GM21737 (cell line): ENCODE results near the gene CCDC97.
A peak's percentile ranks its signal among the peaks of the same experiment; 100 is the strongest.

ENCODE experiments used
- ATAC-seq: cut with Tn5 transposase; IDR thresholded peaks from one replicate; pipeline ENCODE4 v1.9.1; 2021; ENCODE audit warnings: mild to moderate bottlenecking, moderate library complexity; ENCODE audit not compliant: unreplicated experiment

The CCDC97 gene

DNA sequence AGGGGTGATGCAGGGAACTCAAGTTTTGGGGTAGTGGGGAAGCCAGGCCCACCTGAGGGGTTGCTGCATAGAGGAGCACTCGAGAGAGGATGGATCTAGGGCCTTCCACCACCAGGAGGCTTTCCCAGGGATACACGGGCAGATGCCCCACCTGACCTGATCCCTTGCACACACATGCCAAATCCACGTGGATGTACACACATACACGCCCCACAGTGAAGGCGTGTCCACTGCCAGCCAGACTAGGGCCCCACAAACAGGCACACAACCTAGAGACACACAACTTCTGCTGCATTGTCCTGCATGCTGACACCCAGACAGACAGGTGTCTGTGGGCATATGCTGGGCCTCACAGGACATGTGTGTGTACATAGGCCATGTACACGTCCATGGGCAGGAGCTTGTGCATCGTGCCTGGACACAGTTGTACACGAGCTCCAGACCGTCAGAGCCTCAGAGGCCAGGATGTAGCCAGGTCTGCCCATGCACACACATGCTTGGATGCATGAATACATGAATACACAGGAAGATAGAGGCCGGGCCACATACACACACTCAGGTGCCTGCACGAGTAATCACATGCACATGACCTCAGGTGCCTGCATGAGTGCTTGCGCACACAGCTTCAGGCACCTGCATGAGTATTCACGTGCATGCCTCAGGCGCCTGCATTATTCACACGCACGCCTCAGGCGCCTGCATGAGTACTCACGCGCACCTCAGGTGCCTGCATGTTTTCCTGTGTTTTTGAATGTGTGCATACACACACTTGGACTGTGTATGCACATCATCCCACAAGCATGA is 8.9 kb downstream of the CCDC97 start:
- ATAC-seq, result no peak

GRCh38 chr19:41319500-41320184 is 9.7 kb downstream of the CCDC97 start:
- no peak for ATAC-seq

DNA sequence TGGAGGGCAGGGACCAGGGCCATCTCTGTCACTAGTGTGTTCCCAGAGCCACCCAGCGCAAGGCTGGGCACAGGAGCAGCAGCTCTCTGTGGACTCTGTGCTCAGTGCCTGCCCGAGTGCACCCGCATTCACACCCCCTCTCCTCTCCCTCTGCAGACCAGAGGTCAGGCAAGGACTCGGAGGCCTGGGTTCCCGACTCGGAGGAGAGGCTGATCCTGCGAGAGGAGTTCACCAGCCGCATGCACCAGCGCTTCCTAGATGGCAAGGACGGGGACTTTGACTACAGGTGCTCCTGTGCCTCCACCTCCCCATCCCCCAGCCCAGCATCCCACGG is 10.2 kb downstream of the CCDC97 start:
- ATAC-seq, result no peak

DNA sequence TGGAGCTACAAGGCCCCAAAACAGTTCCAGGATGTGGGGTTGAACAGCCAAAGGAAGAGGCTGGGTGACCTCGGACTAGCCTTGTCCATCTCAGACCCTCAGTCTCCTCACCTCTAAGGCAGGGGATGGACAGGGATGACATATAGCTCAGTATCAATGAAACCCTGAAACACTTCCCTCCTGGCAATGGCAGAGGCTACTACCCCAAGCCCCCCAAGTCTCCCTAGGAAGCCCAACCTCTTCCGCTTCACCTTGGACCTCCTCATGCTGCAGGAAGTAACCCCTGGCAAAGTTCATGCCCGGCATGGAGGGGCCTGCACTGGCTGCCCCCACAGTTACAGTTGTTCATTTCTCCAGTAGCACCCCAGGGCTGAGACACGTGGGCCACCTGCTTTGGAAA is 10.6 kb downstream of the CCDC97 start:
- no peak for ATAC-seq

DNA sequence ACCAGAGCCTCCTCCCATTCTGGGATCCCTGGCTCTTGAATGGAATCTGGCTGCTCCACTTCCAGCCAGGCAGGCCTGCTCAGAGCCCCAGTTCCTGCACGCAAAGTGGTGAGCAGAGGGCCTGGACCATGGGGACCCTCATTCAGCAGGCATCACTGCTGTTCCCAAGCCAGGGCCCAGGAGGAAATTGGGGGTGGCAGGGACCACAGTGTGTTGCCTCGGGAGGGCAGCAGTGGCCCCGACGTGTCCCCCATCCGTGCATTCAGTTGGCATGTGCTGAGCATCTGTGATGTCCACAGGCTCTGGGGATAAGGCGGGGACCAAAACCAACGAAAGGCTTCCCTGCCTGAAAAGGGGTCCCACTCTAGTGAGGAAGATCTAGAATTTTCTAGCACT is 11.2 kb downstream of the CCDC97 start:
- ATAC-seq, result no peak

DNA sequence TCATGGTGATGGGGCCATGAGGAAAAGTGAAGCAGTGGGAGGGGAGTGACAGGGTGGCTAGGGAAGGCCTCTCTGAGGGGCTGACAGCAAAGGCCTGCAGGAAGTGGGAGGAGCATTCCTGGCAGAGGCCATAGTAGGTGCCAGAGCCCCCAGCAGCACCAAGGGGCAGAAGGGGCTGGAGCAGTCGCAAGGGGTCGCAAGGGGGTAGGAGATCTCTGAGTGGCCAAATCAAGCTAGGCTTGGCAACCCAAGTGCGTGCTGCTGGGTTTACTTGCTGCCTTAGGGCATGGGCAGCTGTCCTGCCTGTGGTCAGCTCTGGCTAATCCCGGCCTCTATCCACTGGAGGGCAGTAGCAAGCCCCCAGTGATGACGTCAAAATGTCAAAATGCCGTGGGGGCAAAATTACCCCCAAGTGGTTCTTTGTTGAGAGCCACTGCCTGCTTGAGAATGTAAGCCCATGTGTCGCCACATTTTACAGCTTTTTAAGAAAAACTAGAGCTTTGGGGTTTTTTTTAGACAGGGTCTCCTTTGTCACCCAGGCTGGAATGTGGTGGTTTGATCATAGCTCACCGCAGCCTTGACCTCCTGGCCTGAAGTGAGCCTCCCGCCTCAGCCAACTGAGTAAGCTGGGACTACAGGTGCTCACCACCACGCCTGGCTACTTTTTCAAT is 11.8 kb downstream of the CCDC97 start:
- ATAC-seq, result no peak

DNA sequence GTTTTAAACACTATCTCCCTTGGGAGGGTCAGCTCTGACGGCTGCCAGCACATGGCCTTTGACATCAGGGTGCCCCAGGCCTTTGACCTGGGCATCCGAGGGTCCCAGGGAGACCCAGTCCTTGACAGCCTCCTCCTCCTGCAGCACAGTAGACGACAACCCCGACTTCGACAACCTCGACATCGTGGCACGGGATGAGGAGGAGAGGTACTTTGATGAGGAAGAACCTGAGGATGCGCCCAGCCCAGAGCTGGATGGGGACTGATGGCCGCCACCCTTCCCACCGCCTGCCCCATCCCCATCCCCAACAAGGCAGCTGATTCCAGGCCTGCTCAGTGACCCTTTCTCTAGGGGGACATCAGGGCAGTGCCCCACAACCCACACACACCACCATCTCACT is 12.5 kb downstream of the CCDC97 start:
- no peak for ATAC-seq

DNA sequence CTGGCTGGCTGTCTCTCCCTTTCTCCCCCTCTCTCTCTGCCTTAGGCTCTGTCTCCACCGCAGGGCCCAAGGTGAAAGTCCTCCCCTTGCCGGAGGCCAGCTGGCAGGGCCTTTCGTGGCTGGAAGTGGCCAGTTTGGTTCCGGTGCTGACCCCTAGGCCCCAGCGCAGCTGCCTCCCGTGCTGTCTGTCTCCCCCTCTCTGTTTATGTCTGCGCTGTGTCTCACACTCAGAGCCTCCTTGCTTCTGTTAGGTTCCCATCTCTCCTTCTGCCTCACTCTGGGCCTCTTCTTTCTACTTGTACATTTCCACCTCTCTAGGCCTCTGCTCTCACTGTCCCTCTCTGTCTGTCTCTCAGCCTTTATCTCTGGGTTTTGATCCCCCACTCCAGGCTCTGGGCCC is 13.1 kb downstream of the CCDC97 start:
- ATAC-seq, result no peak

DNA sequence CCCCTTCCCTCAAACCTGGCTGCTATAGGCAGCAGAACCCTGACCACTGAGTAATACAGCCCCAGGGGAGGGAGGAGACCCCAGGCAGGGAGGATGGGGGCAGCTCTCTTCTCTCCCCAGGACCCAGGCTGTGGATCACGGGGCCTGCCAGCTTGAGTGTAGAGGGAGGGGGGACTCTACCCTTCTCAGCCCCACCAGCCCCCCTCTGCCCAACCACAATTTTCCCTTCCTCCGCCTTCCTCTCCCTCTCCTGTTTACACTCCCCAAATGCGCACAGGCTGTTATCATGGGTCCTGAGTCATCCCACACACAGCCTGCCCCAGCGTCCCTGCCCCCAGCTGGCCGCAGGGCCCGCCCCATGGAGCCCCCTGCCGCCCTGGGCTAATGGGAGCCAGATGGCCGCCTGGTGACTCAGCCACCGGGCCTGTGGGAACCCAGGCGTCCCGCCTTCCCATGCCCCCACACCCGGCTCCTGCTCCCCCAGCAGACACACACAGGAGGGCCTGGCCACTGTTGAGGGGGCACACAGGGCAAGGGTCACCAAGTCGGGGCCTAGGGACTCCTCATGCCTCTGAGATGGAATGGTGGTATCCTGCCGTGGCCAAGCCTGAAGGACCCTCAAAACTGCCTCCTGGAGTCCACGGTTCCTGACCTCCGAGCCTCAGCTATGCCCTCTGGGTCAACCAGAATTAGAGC is 13.6 kb downstream of the CCDC97 start:
- no peak for ATAC-seq

DNA sequence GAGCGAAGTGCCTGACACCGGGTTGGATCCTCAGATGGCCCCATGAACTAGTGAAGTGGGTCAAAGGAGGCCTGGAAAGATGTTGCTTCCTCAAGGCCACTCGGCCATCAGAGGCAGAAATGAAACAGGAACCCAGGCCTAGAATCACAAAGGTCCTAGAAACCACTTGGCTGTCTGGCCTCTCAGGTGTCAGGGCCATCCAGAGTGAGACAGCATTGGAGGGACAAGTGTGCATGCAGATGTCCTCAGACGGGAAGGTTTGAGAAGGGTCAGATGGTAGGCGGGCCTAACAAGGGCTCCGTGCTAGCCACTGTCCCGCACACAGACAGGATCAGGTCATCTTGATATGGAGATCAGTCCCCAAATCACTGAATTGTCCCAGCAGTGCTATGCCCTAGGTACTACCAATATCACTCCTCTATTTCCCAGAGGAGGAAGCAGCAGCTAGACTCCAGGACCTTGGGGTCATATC is 14.3 kb downstream of the CCDC97 start:
- ATAC-seq, result no peak

- no peak for ATAC-seq
These were observed 15.1 kb downstream of the CCDC97 start for GRCh38 chr19:41324921-41325639.

DNA sequence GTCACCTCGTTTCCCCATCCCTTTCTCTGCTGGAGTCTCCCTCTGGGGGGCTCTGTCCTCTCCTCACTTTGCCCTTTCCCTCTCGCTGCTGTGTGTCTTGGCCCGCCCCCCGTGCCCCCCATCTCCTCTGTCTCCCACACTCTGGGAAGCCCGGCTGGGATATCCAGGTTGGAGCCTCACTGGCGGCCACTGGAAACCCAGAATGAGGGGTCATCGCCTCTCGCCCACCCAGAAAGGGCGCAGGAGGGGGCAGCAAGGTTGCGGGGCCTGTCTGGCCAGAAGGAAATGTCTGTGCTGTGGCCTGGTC is 15.6 kb downstream of the CCDC97 start:
- ATAC-seq, result no peak

DNA sequence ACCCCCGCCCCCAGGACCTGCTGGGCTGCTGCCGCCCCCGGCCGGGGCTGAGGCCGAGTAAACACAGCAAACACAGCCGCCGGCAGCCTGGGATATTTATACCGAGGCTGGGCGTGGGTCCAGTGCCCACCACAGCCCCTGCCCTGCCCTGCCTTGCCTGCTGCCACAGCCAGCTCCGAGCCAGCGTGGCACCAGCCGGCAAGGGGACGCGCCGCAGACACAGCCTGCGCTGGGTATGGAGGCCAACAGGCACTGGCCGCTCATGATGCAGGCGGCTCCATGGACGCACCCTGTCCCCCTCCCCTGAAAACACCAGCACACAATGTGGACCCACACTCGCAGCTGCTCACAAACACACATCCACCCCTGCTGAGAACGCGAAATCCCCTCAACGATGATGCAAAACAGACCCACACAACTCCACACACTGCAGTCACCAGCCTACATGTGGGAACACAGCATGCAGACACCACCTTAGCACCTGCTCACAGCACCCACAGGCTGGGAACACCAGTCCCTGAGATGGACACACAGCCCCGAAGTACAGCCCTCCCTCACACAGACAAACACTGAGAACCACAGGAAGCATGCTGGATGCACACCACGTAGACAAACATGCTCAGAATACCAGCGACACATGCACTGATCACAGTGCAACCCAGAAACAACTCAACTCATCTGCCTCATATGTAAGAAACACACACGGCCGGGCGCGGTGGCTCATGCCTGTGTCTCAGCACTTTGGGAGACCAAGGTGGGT is 16.2 kb downstream of the CCDC97 start:
- no peak for ATAC-seq

DNA sequence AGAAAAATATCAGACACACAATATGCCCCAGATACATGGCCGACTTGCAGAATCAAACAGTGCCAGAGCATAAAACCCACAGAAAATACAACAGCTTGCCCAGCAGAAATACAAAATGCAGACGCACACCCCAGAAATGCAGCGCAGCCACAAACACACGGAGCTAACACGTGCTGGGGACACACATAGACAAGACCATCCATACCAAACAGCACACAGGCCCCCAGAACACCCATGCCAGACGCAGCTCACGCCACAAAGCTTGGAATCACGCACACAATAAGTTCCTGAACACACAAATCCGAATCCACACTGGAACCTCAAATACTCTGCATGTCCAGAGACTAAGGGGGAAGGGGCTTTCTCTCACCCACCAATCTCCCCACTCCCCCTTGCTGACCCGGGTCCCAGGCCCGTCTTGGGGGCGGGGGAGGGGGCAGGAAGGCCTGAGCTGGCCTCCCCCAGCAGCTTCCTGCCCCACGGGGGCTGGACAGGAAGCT is 17.2 kb downstream of the CCDC97 start:
- no peak for ATAC-seq

GRCh38 chr19:41327576-41328156 is 17.7 kb downstream of the CCDC97 start:
- peak; percentile 46 for ATAC-seq

- peak; percentile 10 for ATAC-seq
These were observed 18.3 kb downstream of the CCDC97 start for GRCh38 chr19:41328157-41328841.

GRCh38 chr19:41328842-41329225 is 18.9 kb downstream of the CCDC97 start:
- peak; percentile 6 for ATAC-seq

DNA sequence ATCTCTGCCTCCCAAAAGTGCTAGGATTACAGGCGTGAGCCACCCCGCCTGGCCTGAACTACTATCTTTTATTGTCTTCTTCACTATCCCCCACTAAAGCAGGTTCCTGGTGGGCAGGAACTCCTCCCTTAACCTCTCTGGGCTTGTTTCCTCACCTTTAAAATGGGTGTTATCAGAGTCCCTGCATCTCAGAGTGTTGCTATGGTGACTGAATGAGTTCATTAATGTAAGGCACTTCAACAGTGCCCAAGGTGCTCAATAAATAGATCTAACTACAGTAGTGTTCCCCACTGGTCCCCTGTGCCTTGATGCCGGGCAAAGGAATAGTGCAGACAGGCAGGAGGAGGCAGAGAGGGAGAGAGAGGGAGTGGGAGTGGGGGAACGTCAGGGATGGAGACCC is 20.5 kb downstream of the CCDC97 start:
- ATAC-seq, result no peak
